ENCODE data around the gene RPS6KA2.

DNA sequence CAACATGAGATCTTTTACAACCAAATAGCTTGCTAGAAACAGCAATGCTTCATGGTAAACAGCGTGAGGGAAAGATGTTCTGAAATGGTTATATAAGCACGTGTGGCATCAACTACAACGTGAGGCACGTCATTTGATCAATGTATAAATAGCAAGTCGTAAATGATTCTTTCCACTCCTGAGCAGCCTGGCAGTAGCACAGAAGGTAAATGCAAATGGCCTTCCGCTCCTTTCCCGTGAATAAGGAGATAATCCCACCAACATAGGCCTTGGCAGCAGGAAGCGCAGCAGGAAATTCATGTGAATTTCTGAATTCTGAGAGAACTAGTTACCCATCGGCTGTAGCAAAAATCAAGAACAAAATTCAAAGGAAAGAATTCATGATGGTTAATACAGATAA, 17.0 kb downstream of the RPS6KA2 start:
- TF ChIP-seq, protein P1, sequence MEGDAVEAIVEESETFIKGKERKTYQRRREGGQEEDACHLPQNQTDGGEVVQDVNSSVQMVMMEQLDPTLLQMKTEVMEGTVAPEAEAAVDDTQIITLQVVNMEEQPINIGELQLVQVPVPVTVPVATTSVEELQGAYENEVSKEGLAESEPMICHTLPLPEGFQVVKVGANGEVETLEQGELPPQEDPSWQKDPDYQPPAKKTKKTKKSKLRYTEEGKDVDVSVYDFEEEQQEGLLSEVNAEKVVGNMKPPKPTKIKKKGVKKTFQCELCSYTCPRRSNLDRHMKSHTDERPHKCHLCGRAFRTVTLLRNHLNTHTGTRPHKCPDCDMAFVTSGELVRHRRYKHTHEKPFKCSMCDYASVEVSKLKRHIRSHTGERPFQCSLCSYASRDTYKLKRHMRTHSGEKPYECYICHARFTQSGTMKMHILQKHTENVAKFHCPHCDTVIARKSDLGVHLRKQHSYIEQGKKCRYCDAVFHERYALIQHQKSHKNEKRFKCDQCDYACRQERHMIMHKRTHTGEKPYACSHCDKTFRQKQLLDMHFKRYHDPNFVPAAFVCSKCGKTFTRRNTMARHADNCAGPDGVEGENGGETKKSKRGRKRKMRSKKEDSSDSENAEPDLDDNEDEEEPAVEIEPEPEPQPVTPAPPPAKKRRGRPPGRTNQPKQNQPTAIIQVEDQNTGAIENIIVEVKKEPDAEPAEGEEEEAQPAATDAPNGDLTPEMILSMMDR (IDR thresholded peaks at IDR 0.05) = no peak
- TF ChIP-seq EZH2 (IDR thresholded peaks at IDR 0.05; ENCODE audit: borderline replicate concordance, insufficient read depth, low read depth, low read length, poor library complexity, severe bottlenecking) = no peak

Data from B cell (primary cell).